ENCODE results near the gene R3HDM4.

- no peak for TF ChIP-seq CTCF (conservative IDR thresholded peaks at IDR 0.05 in 1 of 2, IDR thresholded peaks at IDR 0.05 in 1 of 2; ENCODE audit: extremely low read depth in 1 of 2, insufficient read depth in 1 of 2, low read depth in 1 of 2, low read length in 2 of 2)
- no peak for TF ChIP-seq EZH2 (IDR thresholded peaks at IDR 0.05; ENCODE audit: borderline replicate concordance, low read length)
Observed at GRCh38 chr19:942133-942645, 29.2 kb upstream of the R3HDM4 start.
